ENCODE data around the gene RNF215. TPM values are rescaled to one million over a fixed set of nuclear protein-coding genes. Genes with fewer than 3 reads are reported as not detected.

The RNF215 gene
- total and polyA plus RNA-seq, 2 donors (not counting 3 experiments of a cell fraction or from before 2014, with no cell fraction given), result 16.7 to 26.9 TPM

DNA sequence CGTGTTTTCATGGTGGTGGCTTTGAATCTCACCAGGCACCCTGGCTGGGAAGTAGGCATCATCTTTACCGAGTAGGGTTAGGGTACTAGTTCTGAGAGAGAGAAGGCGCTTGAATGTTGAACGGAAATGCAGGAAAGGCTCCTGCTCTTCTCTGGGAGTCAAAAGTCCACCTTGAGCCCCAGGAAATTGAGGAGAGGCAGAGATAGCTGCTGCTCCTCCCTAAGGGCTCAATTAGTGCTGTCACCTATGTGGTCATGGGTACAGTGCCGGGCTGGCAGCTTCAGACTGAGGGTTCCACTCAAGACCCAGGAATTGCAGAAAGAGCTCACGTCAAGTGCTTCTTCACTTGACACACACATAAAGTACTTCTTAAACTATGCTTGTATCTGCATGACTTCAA is 28.7 kb downstream of the RNF215 start:
- dilution Hi-C loops (cut with MboI; ENCODE audit: extremely low pct_ligation_motif_present, low sequenced_read_pairs), result no loop called here
- no peak for DNase-seq (ENCODE audit: low read depth, low spot score)
- no peak overlapping the region for H3K4me3 ChIP-seq (replicated peaks in 1 of 3; ENCODE audit: insufficient read depth in 1 of 3, low read depth in 1 of 3, low read length in 3 of 3)
- BruUV-seq (replicated peaks), result no TSS peak
- H3K9me1 ChIP-seq (replicated peaks; ENCODE audit: control insufficient read depth, extremely low read depth, insufficient read depth, low read length), result no peaks in the 10 kb centered on the region
- H3K27ac ChIP-seq (ENCODE audit: insufficient read depth, low read depth, low read length), result no peak overlapping the region
- H3K27me3 ChIP-seq (ENCODE audit: control insufficient read depth in 2 of 2, insufficient read depth in 2 of 2, low read length in 2 of 2), result no peaks in the 10 kb centered on the region
- ChIA-PET CTCF (interaction anchor here (0.6 to 3.3 kb wide), 3 partner anchors 29 to 297 kb away, joined by 3 to 15 read pairs (median 10); partner anchors contain the start of gene RNF215), POLR2A (no interaction called here)
- no peak for TF ChIP-seq POLR2AphosphoS5 (IDR thresholded peaks at IDR 0.05; ENCODE audit: insufficient read depth, low read depth, low read length)
- TF ChIP-seq, protein P1, sequence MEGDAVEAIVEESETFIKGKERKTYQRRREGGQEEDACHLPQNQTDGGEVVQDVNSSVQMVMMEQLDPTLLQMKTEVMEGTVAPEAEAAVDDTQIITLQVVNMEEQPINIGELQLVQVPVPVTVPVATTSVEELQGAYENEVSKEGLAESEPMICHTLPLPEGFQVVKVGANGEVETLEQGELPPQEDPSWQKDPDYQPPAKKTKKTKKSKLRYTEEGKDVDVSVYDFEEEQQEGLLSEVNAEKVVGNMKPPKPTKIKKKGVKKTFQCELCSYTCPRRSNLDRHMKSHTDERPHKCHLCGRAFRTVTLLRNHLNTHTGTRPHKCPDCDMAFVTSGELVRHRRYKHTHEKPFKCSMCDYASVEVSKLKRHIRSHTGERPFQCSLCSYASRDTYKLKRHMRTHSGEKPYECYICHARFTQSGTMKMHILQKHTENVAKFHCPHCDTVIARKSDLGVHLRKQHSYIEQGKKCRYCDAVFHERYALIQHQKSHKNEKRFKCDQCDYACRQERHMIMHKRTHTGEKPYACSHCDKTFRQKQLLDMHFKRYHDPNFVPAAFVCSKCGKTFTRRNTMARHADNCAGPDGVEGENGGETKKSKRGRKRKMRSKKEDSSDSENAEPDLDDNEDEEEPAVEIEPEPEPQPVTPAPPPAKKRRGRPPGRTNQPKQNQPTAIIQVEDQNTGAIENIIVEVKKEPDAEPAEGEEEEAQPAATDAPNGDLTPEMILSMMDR (IDR thresholded peaks at IDR 0.05; ENCODE audit: extremely low read depth in 1 of 2, insufficient read depth in 1 of 2, low read depth in 1 of 2, low read length in 2 of 2), result no peak
- TF ChIP-seq GATA2 (IDR thresholded peaks at IDR 0.05; ENCODE audit: insufficient read depth, insufficient read length, low read depth, low read length), result no peak
- TF ChIP-seq JUN (IDR thresholded peaks at IDR 0.05; ENCODE audit: borderline replicate concordance, insufficient read depth, insufficient read length, low read depth), result no peak
- TF ChIP-seq, protein P2, sequence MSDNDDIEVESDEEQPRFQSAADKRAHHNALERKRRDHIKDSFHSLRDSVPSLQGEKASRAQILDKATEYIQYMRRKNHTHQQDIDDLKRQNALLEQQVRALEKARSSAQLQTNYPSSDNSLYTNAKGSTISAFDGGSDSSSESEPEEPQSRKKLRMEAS (IDR thresholded peaks at IDR 0.05; ENCODE audit: insufficient read depth, insufficient read length), result no peak
- no peak for TF ChIP-seq EZH2 (IDR thresholded peaks at IDR 0.05; ENCODE audit: borderline replicate concordance, low read depth, low read length, severe bottlenecking)
- no peak for TF ChIP-seq POLR2A (IDR thresholded peaks at IDR 0.05; ENCODE audit: low read depth, low read length)
- no peak for TF ChIP-seq MYC (IDR thresholded peaks at IDR 0.05; ENCODE audit: low read depth, low read length)
- no peak for TF ChIP-seq FOS (IDR thresholded peaks at IDR 0.05; ENCODE audit: borderline replicate concordance, insufficient read depth, low read length)
- no peak overlapping the region for H3K4me2 ChIP-seq (ENCODE audit: insufficient read depth, low read length)
- H3K4me1 ChIP-seq (ENCODE audit: control insufficient read depth, extremely low read depth, insufficient read depth, low read length), result peaks cover 15% of the 10 kb centered on the region
- no peak overlapping the region for H3K9ac ChIP-seq (replicated peaks; ENCODE audit: extremely low read depth, insufficient read depth, low read length)
- no peak for FAIRE-seq
- no peaks in the 10 kb centered on the region for H4K20me1 ChIP-seq (replicated peaks; ENCODE audit: control insufficient read depth, extremely low read depth, insufficient read depth, low read length)
- H2AFZ ChIP-seq (ENCODE audit: low read depth, low read length), result no peak overlapping the region
- H3K9me3 ChIP-seq (replicated peaks; ENCODE audit: control insufficient read depth, insufficient read depth, low read length), result no peaks in the 10 kb centered on the region
- no peaks in the 10 kb centered on the region for H3K36me3 ChIP-seq (ENCODE audit: control insufficient read depth in 2 of 2, extremely low read depth in 1 of 2, insufficient read depth in 2 of 2, low read length in 2 of 2)
- intact Hi-C loops (cut with micrococcal nuclease), result no loop called here
- peaks cover 28% of the 10 kb centered on the region for H3K79me2 ChIP-seq (ENCODE audit: control insufficient read depth, insufficient read depth, low read length)
